GM12875 (cell line): Measurements from ENCODE around the gene DARS1.

Experiments
- H3K4me3 ChIP-seq: one replicate; pipeline ENCODE4 v1.5.1; 2011; ENCODE audit warnings: low read depth, low read length, control low read depth
- TF ChIP-seq, protein P1 (sequence below): IDR thresholded peaks from 2 replicates; pipeline ENCODE4 v1.5.1; 2011; ENCODE audit warnings: low read depth, mild to moderate bottlenecking, control low read depth, inconsistent platforms, low read length, moderate library complexity, borderline replicate concordance; ENCODE audit not compliant: insufficient read depth

Gene DARS1

DNA sequence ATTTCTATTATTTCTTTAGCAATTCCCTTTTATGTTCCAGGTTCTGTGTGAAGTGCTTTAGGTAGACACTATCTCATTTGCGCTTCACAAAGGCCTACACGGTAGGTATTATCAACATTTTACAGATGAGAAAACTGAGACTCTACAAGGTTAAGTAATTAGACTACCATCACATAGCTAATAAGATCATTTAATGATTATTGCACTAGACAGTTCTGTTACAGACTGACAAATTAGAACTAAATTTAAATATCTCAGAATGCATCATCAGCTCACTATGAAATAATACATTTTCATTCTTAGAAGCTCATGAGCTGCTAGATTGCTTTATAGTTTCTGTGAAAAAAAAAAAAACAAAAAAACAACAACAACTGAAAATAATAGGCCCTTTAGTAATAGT, 37.9 kb downstream of the DARS1 start:
- no peak overlapping the region for H3K4me3 ChIP-seq
- TF ChIP-seq, protein P1, sequence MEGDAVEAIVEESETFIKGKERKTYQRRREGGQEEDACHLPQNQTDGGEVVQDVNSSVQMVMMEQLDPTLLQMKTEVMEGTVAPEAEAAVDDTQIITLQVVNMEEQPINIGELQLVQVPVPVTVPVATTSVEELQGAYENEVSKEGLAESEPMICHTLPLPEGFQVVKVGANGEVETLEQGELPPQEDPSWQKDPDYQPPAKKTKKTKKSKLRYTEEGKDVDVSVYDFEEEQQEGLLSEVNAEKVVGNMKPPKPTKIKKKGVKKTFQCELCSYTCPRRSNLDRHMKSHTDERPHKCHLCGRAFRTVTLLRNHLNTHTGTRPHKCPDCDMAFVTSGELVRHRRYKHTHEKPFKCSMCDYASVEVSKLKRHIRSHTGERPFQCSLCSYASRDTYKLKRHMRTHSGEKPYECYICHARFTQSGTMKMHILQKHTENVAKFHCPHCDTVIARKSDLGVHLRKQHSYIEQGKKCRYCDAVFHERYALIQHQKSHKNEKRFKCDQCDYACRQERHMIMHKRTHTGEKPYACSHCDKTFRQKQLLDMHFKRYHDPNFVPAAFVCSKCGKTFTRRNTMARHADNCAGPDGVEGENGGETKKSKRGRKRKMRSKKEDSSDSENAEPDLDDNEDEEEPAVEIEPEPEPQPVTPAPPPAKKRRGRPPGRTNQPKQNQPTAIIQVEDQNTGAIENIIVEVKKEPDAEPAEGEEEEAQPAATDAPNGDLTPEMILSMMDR: no peak

DNA sequence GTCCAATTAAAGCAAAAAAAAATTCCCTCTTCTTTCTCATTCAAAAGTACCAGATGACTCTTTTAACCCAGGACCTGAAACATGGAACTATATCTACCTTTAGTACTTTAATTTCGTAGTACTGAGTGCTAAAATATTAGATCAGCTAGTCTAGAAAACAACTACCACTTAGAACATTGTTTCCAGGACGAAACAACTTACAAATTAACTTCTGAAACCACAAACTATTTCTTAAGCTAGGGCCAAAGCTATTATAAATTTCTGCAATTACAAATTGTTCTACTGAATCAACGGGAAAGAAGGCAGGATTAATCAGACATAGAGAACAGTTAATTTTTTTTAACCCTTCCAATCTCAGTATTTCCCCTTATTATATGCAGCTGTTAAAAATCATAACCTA, 39.9 kb downstream of the DARS1 start:
- TF ChIP-seq, protein P1: no peak
- no peak overlapping the region for H3K4me3 ChIP-seq

DNA sequence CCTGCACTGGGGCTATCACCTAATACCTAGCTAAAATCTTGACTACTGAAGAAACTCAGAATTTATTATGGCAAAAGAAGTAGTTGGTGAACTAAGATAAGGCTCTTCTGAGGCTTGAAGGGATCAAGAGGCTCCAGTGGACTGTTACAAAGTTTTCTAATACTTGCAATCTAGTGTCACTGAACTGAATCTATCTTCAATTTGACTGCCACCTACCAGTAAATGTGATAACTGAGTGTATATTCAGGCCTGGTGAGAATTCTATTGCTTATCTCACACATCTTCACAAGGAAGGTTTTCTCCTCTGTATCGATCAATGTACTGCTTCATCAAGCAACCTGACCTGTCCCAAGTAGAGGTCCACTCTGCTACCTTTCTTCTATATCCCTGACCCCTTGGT, 40.8 kb downstream of the DARS1 start:
- TF ChIP-seq, protein P1: no peak
- no peak overlapping the region for H3K4me3 ChIP-seq

DNA sequence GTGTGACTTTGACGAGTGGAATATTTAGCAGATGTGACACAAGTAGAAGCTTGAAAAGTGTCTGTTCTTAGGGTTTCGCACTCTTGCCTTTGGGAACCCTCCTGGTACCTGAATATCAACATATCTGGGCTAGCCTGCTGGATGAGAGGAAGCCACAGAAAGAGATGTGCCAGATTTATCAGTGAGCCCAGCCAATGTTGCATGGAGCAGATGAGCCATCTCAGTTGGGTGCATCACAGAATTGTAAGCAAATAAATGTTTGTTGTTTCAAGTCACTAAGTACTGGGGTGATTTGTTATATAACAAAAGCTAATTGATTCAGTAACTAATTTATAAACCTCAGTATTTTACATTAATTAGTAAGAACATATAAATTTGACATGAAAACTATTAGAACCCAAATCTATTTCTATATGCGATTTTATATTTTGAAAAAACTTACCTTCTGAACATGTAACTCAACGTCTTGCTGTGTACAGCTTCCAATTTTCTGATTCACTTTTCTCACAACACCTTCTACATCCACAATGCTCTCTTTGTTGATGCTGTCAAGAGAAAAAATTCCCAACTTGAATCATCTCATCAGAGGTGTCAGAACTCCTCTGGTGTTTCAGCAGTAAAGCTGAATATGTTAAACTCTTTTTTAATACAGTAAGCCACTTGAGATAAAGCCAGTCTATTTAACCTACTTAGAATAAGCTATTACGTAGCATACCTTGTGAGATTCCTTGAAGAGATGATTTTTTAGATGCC, 42.3 kb downstream of the DARS1 start:
- TF ChIP-seq, protein P1: no peak
- H3K4me3 ChIP-seq: no peak overlapping the region

DNA sequence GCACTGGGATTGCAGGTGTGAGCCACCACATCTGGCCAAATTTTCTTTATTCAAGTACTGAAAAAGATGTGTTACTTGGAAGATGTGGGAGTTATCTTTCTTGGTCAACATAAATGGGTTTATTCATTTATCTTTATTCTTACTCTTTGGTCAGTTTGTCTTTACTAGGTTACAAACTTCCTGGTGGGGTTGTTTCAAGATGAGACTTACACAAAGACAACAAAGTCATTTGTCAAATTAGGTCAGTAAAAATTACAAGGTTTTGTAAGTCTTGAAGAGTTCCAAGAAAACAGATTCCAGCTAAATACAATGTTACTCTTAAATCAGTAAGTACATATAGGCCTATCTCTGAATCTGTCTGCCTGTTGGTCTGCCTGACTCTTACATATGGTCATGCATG, 48.9 kb downstream of the DARS1 start:
- TF ChIP-seq, protein P1: no peak
- no peak overlapping the region for H3K4me3 ChIP-seq

DNA sequence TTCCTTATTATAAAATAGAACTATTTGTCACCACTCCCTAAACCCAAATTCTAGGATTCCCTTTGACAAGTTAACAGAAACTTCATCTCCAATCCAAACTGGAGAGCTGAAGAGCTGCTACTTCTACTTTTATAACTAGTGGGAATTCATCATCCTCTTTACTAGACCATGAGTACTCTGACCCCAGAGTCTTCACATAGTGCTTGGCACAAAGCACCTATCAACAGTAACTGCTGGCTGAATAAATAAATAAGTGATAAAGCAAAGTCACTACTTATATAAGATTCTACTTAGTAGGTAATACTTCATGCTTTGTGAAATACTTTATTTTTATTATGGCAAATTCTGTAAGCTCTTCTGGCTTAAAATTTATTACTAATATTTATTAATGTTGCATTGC, 49.5 kb downstream of the DARS1 start:
- no peak overlapping the region for H3K4me3 ChIP-seq
- TF ChIP-seq, protein P1: no peak

DNA sequence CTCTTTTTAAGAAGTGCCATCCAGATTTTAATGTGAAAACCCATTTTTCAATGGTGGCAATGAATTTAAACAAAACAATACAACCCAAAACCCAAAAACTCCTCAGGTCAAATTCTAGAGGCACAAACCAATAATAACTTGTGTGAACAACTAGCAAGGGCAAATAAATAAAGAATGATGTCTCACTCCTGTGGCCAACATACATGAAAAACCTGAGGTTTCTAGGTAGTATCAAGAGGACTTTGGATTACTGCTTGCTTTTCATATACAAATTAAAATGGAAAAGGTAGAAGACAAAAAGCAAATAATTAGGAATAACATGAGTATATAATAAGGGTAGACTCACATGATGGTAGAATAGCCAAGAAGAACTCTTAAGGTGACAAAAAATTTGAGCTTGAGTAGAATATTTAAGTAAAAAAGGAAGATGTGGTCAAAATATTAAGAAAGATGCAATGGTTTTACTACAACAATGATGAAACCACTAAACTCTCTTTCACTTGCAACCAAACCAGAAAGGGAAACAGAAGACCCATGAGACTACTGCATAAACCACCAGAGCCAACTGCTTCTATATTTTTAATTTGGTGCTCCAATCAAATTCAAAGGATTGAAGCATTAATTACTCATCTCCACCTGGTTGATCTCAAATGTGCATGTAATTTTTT, 53.5 kb downstream of the DARS1 start:
- H3K4me3 ChIP-seq: no peak overlapping the region
- TF ChIP-seq, protein P1: no peak
